HG03097 (cell line): ENCODE data around the gene GLE1.

Experiments used
- ATAC-seq: cut with Tn5 transposase; IDR thresholded peaks from one replicate; pipeline ENCODE4 v1.9.1; 2021; ENCODE audit not compliant: unreplicated experiment, low FRiP score

GLE1 gene

GRCh38 chr9:128504485-128505413 lies at the start of gene GLE1:
TSS of gene GLE1 (plus strand) at chr9:128504719. CDS start at chr9:128504806, 87 bp downstream.
- peak; percentile 81 for ATAC-seq

GRCh38 chr9:128454991-128455390 lies 49.5 kb upstream of the GLE1 start:
- ATAC-seq = no peak

GRCh38 chr9:128455849-128456612 lies 48.5 kb upstream of the GLE1 start, which contains the start of gene ODF2:
TSS of gene ODF2 (plus strand) at chr9:128456006. CDS start at chr9:128456092, 86 bp downstream.
- peak; percentile 86 for ATAC-seq

GRCh38 chr9:128456613-128457061 lies 47.9 kb upstream of the GLE1 start:
- peak; percentile 40 for ATAC-seq

- ATAC-seq = no peak
Observed at GRCh38 chr9:128457207-128457606, 47.3 kb upstream of the GLE1 start.

- no peak for ATAC-seq
Observed at GRCh38 chr9:128459011-128459410, 45.5 kb upstream of the GLE1 start.

- no peak for ATAC-seq
Observed at GRCh38 chr9:128469070-128469469, 35.4 kb upstream of the GLE1 start.

GRCh38 chr9:128470560-128470959 lies 34.0 kb upstream of the GLE1 start:
- no peak for ATAC-seq

- ATAC-seq = no peak
Observed at GRCh38 chr9:128473104-128473503, 31.4 kb upstream of the GLE1 start.

- no peak for ATAC-seq
Observed at GRCh38 chr9:128475867-128476266, 28.7 kb upstream of the GLE1 start.

GRCh38 chr9:128479262-128479661 lies 25.3 kb upstream of the GLE1 start:
- ATAC-seq = no peak

GRCh38 chr9:128481561-128481960 lies 23.0 kb upstream of the GLE1 start:
- no peak for ATAC-seq

GRCh38 chr9:128482186-128482585 lies 22.3 kb upstream of the GLE1 start:
- no peak for ATAC-seq

- ATAC-seq = no peak
Observed at GRCh38 chr9:128484686-128485413, 19.7 kb upstream of the GLE1 start.

GRCh38 chr9:128485414-128485855 lies 19.1 kb upstream of the GLE1 start:
- ATAC-seq = no peak

GRCh38 chr9:128486201-128486600 lies 18.3 kb upstream of the GLE1 start:
- no peak for ATAC-seq

- ATAC-seq = no peak
Observed at GRCh38 chr9:128493424-128493823, 11.1 kb upstream of the GLE1 start.

GRCh38 chr9:128494108-128494745 lies 10.3 kb upstream of the GLE1 start:
- no peak for ATAC-seq

GRCh38 chr9:128494746-128495129 lies 9.8 kb upstream of the GLE1 start:
- ATAC-seq = no peak

GRCh38 chr9:128495296-128495695 lies 9.2 kb upstream of the GLE1 start:
- no peak for ATAC-seq
